Smooth muscle cell (in vitro differentiated cells): ENCODE results near the gene RBMS3. TPM values are rescaled to one million over a fixed set of nuclear protein-coding genes. Genes with fewer than 3 reads are reported as not detected.

ENCODE experiments used
- DNase-seq: peaks from one replicate; lab custom pipeline; 2025; ENCODE audit not compliant: unreplicated experiment; lab: John Stamatoyannopoulos, UW
- H2AFZ ChIP-seq: fragments of 200-600 bp; sonication (generic); 2 replicates; pipeline ENCODE4 v1.6.0; 2016; ENCODE audit warnings: antibody characterized with exemption, low read depth, mild to moderate bottlenecking
- H3F3A ChIP-seq: fragments of 200-600 bp; sonication (generic); 2 replicates; pipeline ENCODE4 v1.6.0; 2017; ENCODE audit warnings: antibody characterized with exemption, low read depth
- H3K27ac ChIP-seq: fragments of 200-600 bp; sonication (generic); 2 replicates; pipeline ENCODE4 v1.5.1; 2016; ENCODE audit warnings: low read depth, mild to moderate bottlenecking
- H3K27me3 ChIP-seq: fragments of 200-600 bp; sonication (generic); 2 replicates; pipeline ENCODE4 v1.6.1; 2016; ENCODE audit warnings: low read depth, mild to moderate bottlenecking
- H3K36me3 ChIP-seq: fragments of 200-600 bp; sonication (generic); 2 replicates; pipeline ENCODE4 v1.5.1; 2016; ENCODE audit warnings: low read depth
- H3K4me1 ChIP-seq: fragments of 200-600 bp; sonication (generic); 2 replicates; pipeline ENCODE4 v1.5.1; 2016; ENCODE audit warnings: low read depth
- H3K4me2 ChIP-seq: fragments of 200-600 bp; sonication (generic); 2 replicates; pipeline ENCODE4 v1.6.0; 2016; ENCODE audit warnings: mild to moderate bottlenecking
- H3K4me3 ChIP-seq: fragments of 200-600 bp; sonication (generic); 2 replicates; pipeline ENCODE4 v1.5.1; 2016; ENCODE audit warnings: mild to moderate bottlenecking
- H3K79me2 ChIP-seq: fragments of 200-600 bp; sonication (generic); 2 replicates; pipeline ENCODE4 v1.6.0; 2016; ENCODE audit warnings: low read depth, mild to moderate bottlenecking
- H3K9ac ChIP-seq: fragments of 200-600 bp; sonication (generic); 2 replicates; pipeline ENCODE4 v1.6.0; 2016; ENCODE audit warnings: low read depth
- H3K9me3 ChIP-seq: fragments of 200-600 bp; sonication (generic); replicated peaks from 2 replicates; pipeline ENCODE4 v1.5.1; 2016; ENCODE audit warnings: low read depth
- H4K20me1 ChIP-seq: fragments of 200-600 bp; sonication (generic); 2 replicates; pipeline ENCODE4 v1.6.0; 2016; ENCODE audit warnings: low read depth
- CTCF ChIP-seq: fragments of 200-600 bp; sonication (generic); IDR thresholded peaks from 2 replicates; pipeline ENCODE4 v1.5.1; 2017; ENCODE audit warnings: borderline replicate concordance, mild to moderate bottlenecking, antibody characterized with exemption; ENCODE audit not compliant: insufficient read depth, poor library complexity, severe bottlenecking
- WGBS: methylation state at CpG from one replicate; pipeline ENCODE4 v1.1.7; 2016; ENCODE audit warnings: low lambda C conversion rate; 5-methylcytosine and 5-hydroxymethylcytosine counted together
- polyA plus RNA-seq: library from polyadenylated mRNA; unstranded; fragments of >200 nt; fragmentation: Nextera tagmentation; extraction: Ambion mirVana; gene quantifications from 2 replicates; pipeline ENCODE4 v1.2.1, GENCODE V29; 2016
- total RNA-seq: library from RNA; depleted of rRNA; stranded (reverse); fragments of >200 nt; gene quantifications from 2 replicates; pipeline ENCODE4 v1.2.3, GENCODE V29; 2014

Gene RBMS3
- total and polyA plus RNA-seq, 2 experiments from 2014 or later: 42.9 to 50.6 TPM

- H3K9me3 ChIP-seq: no peaks in the 10 kb centered on the region
- peaks cover 73% of the 10 kb centered on the region for H3K79me2 ChIP-seq
- H3K9ac ChIP-seq: no peak overlapping the region
- no peak overlapping the region for H2AFZ ChIP-seq
- H3K36me3 ChIP-seq: no peaks in the 10 kb centered on the region
- no peak overlapping the region for H3K27ac ChIP-seq
- no peak overlapping the region for H3K4me3 ChIP-seq
- DNase-seq: no peak
- 86% methylated on average over 3 of the region's 3 CpGs for WGBS
- H3K27me3 ChIP-seq: no peaks in the 10 kb centered on the region
- no peaks in the 10 kb centered on the region for H4K20me1 ChIP-seq
- H3K4me1 ChIP-seq: no peaks in the 10 kb centered on the region
- no peak for TF ChIP-seq CTCF
- H3K4me2 ChIP-seq: no peak overlapping the region
- peaks cover 3% of the 10 kb centered on the region for H3F3A ChIP-seq
These were observed 223.1 kb downstream of the RBMS3 start for GRCh38 chr3:29503958-29504357.

- H3K27ac ChIP-seq: no peak overlapping the region
- H3K9ac ChIP-seq: no peak overlapping the region
- no peaks in the 10 kb centered on the region for H3K36me3 ChIP-seq
- H3K79me2 ChIP-seq: peaks cover 84% of the 10 kb centered on the region
- H3K4me3 ChIP-seq: no peak overlapping the region
- 85% methylated on average over 3 of the region's 3 CpGs for WGBS
- DNase-seq: no peak
- H3K27me3 ChIP-seq: no peaks in the 10 kb centered on the region
- no peak overlapping the region for H2AFZ ChIP-seq
- no peaks in the 10 kb centered on the region for H4K20me1 ChIP-seq
- H3K9me3 ChIP-seq: no peaks in the 10 kb centered on the region
- no peaks in the 10 kb centered on the region for H3K4me1 ChIP-seq
- peaks cover 3% of the 10 kb centered on the region for H3F3A ChIP-seq
- no peak overlapping the region for H3K4me2 ChIP-seq
- TF ChIP-seq CTCF: no peak
These were observed 225.6 kb downstream of the RBMS3 start for GRCh38 chr3:29506502-29506901.

- Histone ChIP-seq H3K27ac (peak overlapping the region; percentile 32), H3K9ac (no peak overlapping the region), H3K4me3 (no peak overlapping the region), H3K27me3 (no peaks in the 10 kb centered on the region), H2AFZ (no peak overlapping the region), H3F3A (peaks cover 11% of the 10 kb centered on the region), H4K20me1 (no peaks in the 10 kb centered on the region), H3K4me1 (peaks cover 13% of the 10 kb centered on the region), H3K9me3 (no peaks in the 10 kb centered on the region), H3K36me3 (no peaks in the 10 kb centered on the region), H3K79me2 (peaks cover 73% of the 10 kb centered on the region), H3K4me2 (peak overlapping the region; percentile 82)
- no peak for TF ChIP-seq CTCF
- DNase-seq: no peak
- 59% methylated on average over 1 of the region's 1 CpG for WGBS
These were observed 230.8 kb downstream of the RBMS3 start for GRCh38 chr3:29511701-29512100.

GRCh38 chr3:29512641-29513040 lies 231.8 kb downstream of the RBMS3 start:
- no peaks in the 10 kb centered on the region for H3K27me3 ChIP-seq
- peak overlapping the region; percentile 25 for H3K4me3 ChIP-seq
- H3K4me1 ChIP-seq: peaks cover 13% of the 10 kb centered on the region
- H3K9me3 ChIP-seq: no peaks in the 10 kb centered on the region
- H3K4me2 ChIP-seq: peak overlapping the region; percentile 82
- H3K36me3 ChIP-seq: no peaks in the 10 kb centered on the region
- 82% methylated on average over 4 of the region's 4 CpGs for WGBS
- peak overlapping the region; percentile 9 for H3K9ac ChIP-seq
- peaks cover 11% of the 10 kb centered on the region for H3F3A ChIP-seq
- H4K20me1 ChIP-seq: no peaks in the 10 kb centered on the region
- DNase-seq: no peak
- H3K27ac ChIP-seq: peak overlapping the region; percentile 32
- peaks cover 71% of the 10 kb centered on the region for H3K79me2 ChIP-seq
- no peak overlapping the region for H2AFZ ChIP-seq
- TF ChIP-seq CTCF: no peak
